Measurements from ENCODE around the gene MYOF. TPM values are rescaled to one million over a fixed set of nuclear protein-coding genes. Genes with fewer than 3 reads are reported as not detected.

Gene MYOF
- total and polyA plus RNA-seq, 9 of the 15 experiments (the other 6 are each of a cell fraction or from before 2014, with no cell fraction given): 0.06 to 0.27 TPM; not detected in 7

DNA sequence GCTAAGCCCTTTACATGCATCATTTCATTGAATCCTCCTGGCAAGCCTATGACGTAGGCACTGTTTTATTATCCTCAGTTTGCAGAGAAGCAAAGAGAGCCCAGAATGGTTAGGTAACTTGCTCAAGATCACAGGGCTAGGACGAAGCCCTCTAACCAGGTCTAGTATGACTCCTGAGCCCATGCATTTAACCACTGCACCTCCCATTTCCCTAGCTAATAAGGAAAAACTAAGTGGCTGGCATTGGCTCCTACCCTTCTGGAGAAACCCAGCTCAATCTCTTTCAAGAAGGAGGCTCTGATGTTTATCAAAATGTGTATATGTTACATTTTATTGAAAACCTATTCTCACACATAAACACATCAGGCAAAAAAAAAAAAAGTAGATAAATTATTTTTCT is 19.8 kb downstream of the MYOF start:
- Histone ChIP-seq H4K20me1 (replicated peaks; ENCODE audit: control insufficient read depth, insufficient read depth, low read length) (no peaks in the 10 kb centered on the region), H3K9me1 (ENCODE audit: control insufficient read depth, insufficient read depth, low read length) (no peaks in the 10 kb centered on the region), H2AFZ (ENCODE audit: low read depth, low read length) (no peak overlapping the region), H3K4me1 (replicated peaks in 1 of 2; ENCODE audit: control insufficient read depth in 2 of 2, insufficient read depth in 2 of 2, low read length in 2 of 2) (no peaks in the 10 kb centered on the region; a peak in 1 of 5 replicates), H3K27me3 (ENCODE audit: control insufficient read depth in 2 of 2, insufficient read depth in 2 of 2, low read length in 2 of 2) (peaks cover 0 to 12% of the 10 kb centered on the region in 2 experiments; a peak in 2 of 5 replicates), H3K9me3 (replicated peaks; ENCODE audit: control insufficient read depth, insufficient read depth, low read depth, low read length) (no peaks in the 10 kb centered on the region), H3K36me3 (ENCODE audit: control insufficient read depth, insufficient read depth, low read length) (no peaks in the 10 kb centered on the region), H3K4me3 (no peak overlapping the region), H3K79me2 (ENCODE audit: control insufficient read depth, insufficient read depth, low read length) (no peaks in the 10 kb centered on the region), H3K4me2 (ENCODE audit: insufficient read depth, low read length) (no peak overlapping the region), H3K27ac (ENCODE audit: extremely low read depth, low read depth, low read length) (no peak overlapping the region), H3K9ac (ENCODE audit: insufficient read depth in 1 of 2, low read depth in 2 of 2, low read length in 2 of 2) (no peak overlapping the region)
- BruUV-seq (replicated peaks): no TSS peak
- intact Hi-C loops (cut with micrococcal nuclease) (no loop called here), in situ Hi-C loops (cut with MboI) (no loop called here)
- FAIRE-seq: no peak
- ATAC-seq: no peak
- no peak for DNase-seq (ENCODE audit: extremely low read depth in 1 of 4, low spot score in 3 of 4)
- ChIA-PET CTCF (ENCODE audit: low intra/inter-chr PET ratio) (no interaction called here), POLR2A (no interaction called here)
- WGBS (ENCODE audit: insufficient coverage, low coverage, missing lambda C conversion rate): 0% methylated on average over 2 of the region's 2 CpGs
- TF ChIP-seq THRAP3 (IDR thresholded peaks at IDR 0.05; ENCODE audit: borderline replicate concordance) (no peak), ZSCAN29 (IDR thresholded peaks at IDR 0.05) (no peak), CBX5 (IDR thresholded peaks at IDR 0.05; ENCODE audit: borderline replicate concordance, low read depth) (no peak), ZFX (CRISPR knock-in tag; IDR thresholded peaks at IDR 0.05) (no peak), ZNF3 (CRISPR knock-in tag; IDR thresholded peaks at IDR 0.05) (no peak), SIX5 (IDR thresholded peaks at IDR 0.05; ENCODE audit: borderline replicate concordance in 1 of 2, insufficient read depth in 1 of 2, low read depth in 1 of 2, low read length in 2 of 2) (no peak), POLR2G (IDR thresholded peaks at IDR 0.05; ENCODE audit: low read depth, low read length) (no peak), ZNF217 (CRISPR knock-in tag; IDR thresholded peaks at IDR 0.05) (no peak), PML (IDR thresholded peaks at IDR 0.05; ENCODE audit: low read length) (no peak), MIER1 (IDR thresholded peaks at IDR 0.05; ENCODE audit: low read depth) (no peak), HBP1 (CRISPR knock-in tag; IDR thresholded peaks at IDR 0.05) (no peak), CCAR2 (IDR thresholded peaks at IDR 0.05; ENCODE audit: low read depth, low read length) (no peak), SIN3A (IDR thresholded peaks at IDR 0.05; ENCODE audit: borderline replicate concordance in 2 of 2, control insufficient read depth in 1 of 2, low read depth in 2 of 2, low read length in 2 of 2) (no peak), SRF (CRISPR knock-in tag; IDR thresholded peaks at IDR 0.05) (no peak), RFX7 (CRISPR knock-in tag; IDR thresholded peaks at IDR 0.05) (no peak)
- TF ChIP-seq, protein P1, sequence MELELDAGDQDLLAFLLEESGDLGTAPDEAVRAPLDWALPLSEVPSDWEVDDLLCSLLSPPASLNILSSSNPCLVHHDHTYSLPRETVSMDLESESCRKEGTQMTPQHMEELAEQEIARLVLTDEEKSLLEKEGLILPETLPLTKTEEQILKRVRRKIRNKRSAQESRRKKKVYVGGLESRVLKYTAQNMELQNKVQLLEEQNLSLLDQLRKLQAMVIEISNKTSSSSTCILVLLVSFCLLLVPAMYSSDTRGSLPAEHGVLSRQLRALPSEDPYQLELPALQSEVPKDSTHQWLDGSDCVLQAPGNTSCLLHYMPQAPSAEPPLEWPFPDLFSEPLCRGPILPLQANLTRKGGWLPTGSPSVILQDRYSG (tag; conservative IDR thresholded peaks at IDR 0.05; ENCODE audit: low read depth): no peak
- TF ChIP-seq, protein P2, sequence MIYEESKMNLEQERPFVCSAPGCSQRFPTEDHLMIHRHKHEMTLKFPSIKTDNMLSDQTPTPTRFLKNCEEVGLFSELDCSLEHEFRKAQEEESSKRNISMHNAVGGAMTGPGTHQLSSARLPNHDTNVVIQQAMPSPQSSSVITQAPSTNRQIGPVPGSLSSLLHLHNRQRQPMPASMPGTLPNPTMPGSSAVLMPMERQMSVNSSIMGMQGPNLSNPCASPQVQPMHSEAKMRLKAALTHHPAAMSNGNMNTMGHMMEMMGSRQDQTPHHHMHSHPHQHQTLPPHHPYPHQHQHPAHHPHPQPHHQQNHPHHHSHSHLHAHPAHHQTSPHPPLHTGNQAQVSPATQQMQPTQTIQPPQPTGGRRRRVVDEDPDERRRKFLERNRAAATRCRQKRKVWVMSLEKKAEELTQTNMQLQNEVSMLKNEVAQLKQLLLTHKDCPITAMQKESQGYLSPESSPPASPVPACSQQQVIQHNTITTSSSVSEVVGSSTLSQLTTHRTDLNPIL (CRISPR knock-in tag; IDR thresholded peaks at IDR 0.05): no peak
- TF ChIP-seq, protein P3, sequence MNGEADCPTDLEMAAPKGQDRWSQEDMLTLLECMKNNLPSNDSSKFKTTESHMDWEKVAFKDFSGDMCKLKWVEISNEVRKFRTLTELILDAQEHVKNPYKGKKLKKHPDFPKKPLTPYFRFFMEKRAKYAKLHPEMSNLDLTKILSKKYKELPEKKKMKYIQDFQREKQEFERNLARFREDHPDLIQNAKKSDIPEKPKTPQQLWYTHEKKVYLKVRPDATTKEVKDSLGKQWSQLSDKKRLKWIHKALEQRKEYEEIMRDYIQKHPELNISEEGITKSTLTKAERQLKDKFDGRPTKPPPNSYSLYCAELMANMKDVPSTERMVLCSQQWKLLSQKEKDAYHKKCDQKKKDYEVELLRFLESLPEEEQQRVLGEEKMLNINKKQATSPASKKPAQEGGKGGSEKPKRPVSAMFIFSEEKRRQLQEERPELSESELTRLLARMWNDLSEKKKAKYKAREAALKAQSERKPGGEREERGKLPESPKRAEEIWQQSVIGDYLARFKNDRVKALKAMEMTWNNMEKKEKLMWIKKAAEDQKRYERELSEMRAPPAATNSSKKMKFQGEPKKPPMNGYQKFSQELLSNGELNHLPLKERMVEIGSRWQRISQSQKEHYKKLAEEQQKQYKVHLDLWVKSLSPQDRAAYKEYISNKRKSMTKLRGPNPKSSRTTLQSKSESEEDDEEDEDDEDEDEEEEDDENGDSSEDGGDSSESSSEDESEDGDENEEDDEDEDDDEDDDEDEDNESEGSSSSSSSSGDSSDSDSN (IDR thresholded peaks at IDR 0.05; ENCODE audit: borderline replicate concordance in 1 of 2, low read depth in 2 of 2, low read length in 2 of 2): no peak

All from K562 (cell line).